Fibroblast of lung (primary cell): ENCODE data around the gene OSBP2. TPM values are rescaled to one million over a fixed set of nuclear protein-coding genes. Genes with fewer than 3 reads are reported as not detected.

Source experiments
- DNase-seq, 2 donors: peaks; one replicate each; pipeline versions ENCODE4 v3.0.0 to v3.0.0-alpha.2; 2010; ENCODE audit warnings: low read depth in 2 of 2
- H2AFZ ChIP-seq: 2 replicates; pipeline ENCODE4 v1.5.1; 2012; ENCODE audit warnings: low read length, control low read depth, inconsistent platforms
- H3K27ac ChIP-seq: 2 replicates; pipeline ENCODE4 v1.5.1; 2011; ENCODE audit warnings: low read length, control low read depth; ENCODE audit not compliant: insufficient read depth
- H3K27me3 ChIP-seq: 2 replicates; pipeline ENCODE4 v1.5.1; 2011; ENCODE audit warnings: mild to moderate bottlenecking, low read length; ENCODE audit not compliant: control insufficient read depth, insufficient read depth
- H3K36me3 ChIP-seq: 2 replicates; pipeline ENCODE4 v1.5.1; 2011; ENCODE audit warnings: low read length; ENCODE audit not compliant: control insufficient read depth, insufficient read depth
- H3K4me1 ChIP-seq: 2 replicates; pipeline ENCODE4 v1.5.1; 2011; ENCODE audit warnings: low read length; ENCODE audit not compliant: control insufficient read depth, insufficient read depth; ENCODE audit errors: extremely low read depth
- H3K4me2 ChIP-seq: 2 replicates; pipeline ENCODE4 v1.5.1; 2011; ENCODE audit warnings: low read length, control low read depth; ENCODE audit not compliant: insufficient read depth; ENCODE audit errors: extremely low read depth
- H3K4me3 ChIP-seq, 4 experiments: fragments of 200-600 bp in 1 of 4; sonication (generic) in 1 of 4; replicated peaks in 1 of 4; 2 replicates each; pipeline ENCODE4 v1.5.1; 2011 to 2016; ENCODE audit warnings: low read length in 4 of 4, low read depth in 3 of 4, mild to moderate bottlenecking in 3 of 4, control low read depth in 2 of 4, inconsistent platforms in 1 of 4, mixed read lengths in 1 of 4; ENCODE audit not compliant: insufficient read depth in 1 of 4; ENCODE audit errors: control extremely low read depth in 1 of 4
- H3K79me2 ChIP-seq: 2 replicates; pipeline ENCODE4 v1.5.1; 2012; ENCODE audit warnings: mild to moderate bottlenecking, low read length, inconsistent platforms; ENCODE audit not compliant: control insufficient read depth, insufficient read depth
- H3K9ac ChIP-seq: 2 replicates; pipeline ENCODE4 v1.5.1; 2011; ENCODE audit warnings: mild to moderate bottlenecking, low read length, control low read depth; ENCODE audit not compliant: insufficient read depth
- H3K9me3 ChIP-seq: 2 replicates; pipeline ENCODE4 v1.5.1; 2012; ENCODE audit warnings: low read depth, low read length; ENCODE audit not compliant: control insufficient read depth, insufficient read depth
- H4K20me1 ChIP-seq: 2 replicates; pipeline ENCODE4 v1.5.1; 2011; ENCODE audit warnings: low read length; ENCODE audit not compliant: control insufficient read depth, insufficient read depth; ENCODE audit errors: extremely low read depth
- CTCF ChIP-seq, 2 donors: IDR thresholded peaks in 1 of 2; conservative IDR thresholded peaks in 1 of 2; 1 replicate in 1 of 2; 2 replicates in 1 of 2; pipeline ENCODE4 v1.5.1; 2011 to 2012; ENCODE audit warnings: low read length in 2 of 2, control low read depth in 1 of 2, inconsistent platforms in 1 of 2, low read depth in 1 of 2, mild to moderate bottlenecking in 1 of 2
- EZH2 ChIP-seq: IDR thresholded peaks from 2 replicates; pipeline ENCODE4 v1.5.1; 2012; ENCODE audit warnings: low read length, control low read depth, mild to moderate bottlenecking; ENCODE audit errors: missing control alignments
- polyA plus RNA-seq, 2 donors: library from polyadenylated mRNA; depleted of rRNA in 1 of 2; stranded (reverse) in 1 of 2; unstranded in 1 of 2; fragments of >200 nt; gene quantifications; 2 replicates each; pipeline ENCODE4 v1.2.1, GENCODE V29; 2011 to 2012; ENCODE audit warnings: missing spikeins in 1 of 2
- total RNA-seq: library from RNA; depleted of rRNA; stranded (reverse); fragments of >200 nt; gene quantifications from 2 replicates; pipeline ENCODE4 v1.2.1, GENCODE V29; 2014

Gene OSBP2
- total and polyA plus RNA-seq, 2 donors (not counting 1 experiment from before 2014, with no cell fraction given), result 0.40 to 3.8 TPM

- H4K20me1 ChIP-seq, result no peaks in the 10 kb centered on the region
- TF ChIP-seq EZH2 (no peak), CTCF (conservative IDR thresholded peaks at IDR 0.05 in 1 of 2, IDR thresholded peaks at IDR 0.05 in 1 of 2; ENCODE audit: low read depth in 1 of 2, low read length in 2 of 2) (no peak)
- no peak for DNase-seq
- H3K9ac ChIP-seq, result no peak overlapping the region
- H3K36me3 ChIP-seq, result no peaks in the 10 kb centered on the region
- H3K9me3 ChIP-seq, result no peaks in the 10 kb centered on the region
- H3K79me2 ChIP-seq, result no peaks in the 10 kb centered on the region
- H3K27me3 ChIP-seq, result no peaks in the 10 kb centered on the region
- H2AFZ ChIP-seq, result no peak overlapping the region
- no peak overlapping the region for H3K4me2 ChIP-seq
- H3K4me1 ChIP-seq, result no peaks in the 10 kb centered on the region
- H3K4me3 ChIP-seq, result no peak overlapping the region
- H3K27ac ChIP-seq, result no peak overlapping the region
These were observed 209.3 kb downstream of the OSBP2 start for GRCh38 chr22:30903876-30904460.

- Histone ChIP-seq H3K79me2 (no peaks in the 10 kb centered on the region), H3K4me1 (no peaks in the 10 kb centered on the region), H3K4me2 (no peak overlapping the region), H3K27me3 (no peaks in the 10 kb centered on the region), H3K9ac (no peak overlapping the region), H2AFZ (no peak overlapping the region), H3K4me3 (no peak overlapping the region), H3K9me3 (no peaks in the 10 kb centered on the region), H3K36me3 (no peaks in the 10 kb centered on the region), H4K20me1 (no peaks in the 10 kb centered on the region), H3K27ac (no peak overlapping the region)
- TF ChIP-seq EZH2 (no peak), CTCF (conservative IDR thresholded peaks at IDR 0.05 in 1 of 2, IDR thresholded peaks at IDR 0.05 in 1 of 2; ENCODE audit: low read depth in 1 of 2, low read length in 2 of 2) (no peak)
- no peak for DNase-seq
These were observed 211.1 kb downstream of the OSBP2 start for GRCh38 chr22:30905696-30906341.

GRCh38 chr22:30906411-30906810 lies 211.7 kb downstream of the OSBP2 start:
- H3K4me3 ChIP-seq, result no peak overlapping the region
- no peak for DNase-seq
- TF ChIP-seq CTCF (conservative IDR thresholded peaks at IDR 0.05 in 1 of 2, IDR thresholded peaks at IDR 0.05 in 1 of 2; ENCODE audit: low read depth in 1 of 2, low read length in 2 of 2), result no peak

More at GRCh38 chr22:30906411-30906810, 211.7 kb downstream of the OSBP2 start:
- H3K27ac ChIP-seq, result no peak overlapping the region
- no peaks in the 10 kb centered on the region for H4K20me1 ChIP-seq
- H2AFZ ChIP-seq, result no peak overlapping the region
- H3K36me3 ChIP-seq, result no peaks in the 10 kb centered on the region
- H3K4me2 ChIP-seq, result no peak overlapping the region
- H3K4me1 ChIP-seq, result no peaks in the 10 kb centered on the region
- H3K27me3 ChIP-seq, result no peaks in the 10 kb centered on the region
- no peaks in the 10 kb centered on the region for H3K79me2 ChIP-seq
- no peaks in the 10 kb centered on the region for H3K9me3 ChIP-seq
- no peak overlapping the region for H3K9ac ChIP-seq
